GM03348 (cell line): ENCODE measurements around the gene EFHD1.

Experiments
- DNase-seq: peaks from one replicate; pipeline ENCODE4 v3.0.0; 2012; ENCODE audit warnings: low spot score

EFHD1 gene

GRCh38 chr2:232633413-232634205, at the start of gene EFHD1:
TSS of gene EFHD1 (plus strand) at chr2:232633604. CDS start at chr2:232633705, 101 bp downstream.
- peak; percentile 69 for DNase-seq

GRCh38 chr2:232584238-232584637, 49.2 kb upstream of the EFHD1 start:
- DNase-seq: no peak

GRCh38 chr2:232586943-232587505, 46.4 kb upstream of the EFHD1 start:
- no peak for DNase-seq

GRCh38 chr2:232587512-232587911, 45.9 kb upstream of the EFHD1 start:
- no peak for DNase-seq

- no peak for DNase-seq
These were observed 45.4 kb upstream of the EFHD1 start for GRCh38 chr2:232588031-232588430.

GRCh38 chr2:232588680-232589585, 44.5 kb upstream of the EFHD1 start:
- peak; percentile 92 for DNase-seq

- DNase-seq: peak; percentile 67
These were observed 40.5 kb upstream of the EFHD1 start for GRCh38 chr2:232592772-232593395.

GRCh38 chr2:232593982-232594381, 39.4 kb upstream of the EFHD1 start:
- DNase-seq: no peak

- no peak for DNase-seq
These were observed 35.9 kb upstream of the EFHD1 start for GRCh38 chr2:232597362-232598079.

GRCh38 chr2:232598293-232598692, 35.1 kb upstream of the EFHD1 start:
- DNase-seq: no peak

- DNase-seq: no peak
These were observed 33.2 kb upstream of the EFHD1 start for GRCh38 chr2:232600053-232600773.

- DNase-seq: no peak
These were observed 30.1 kb upstream of the EFHD1 start for GRCh38 chr2:232603283-232603682.

- no peak for DNase-seq
These were observed 28.9 kb upstream of the EFHD1 start for GRCh38 chr2:232604535-232604934.

- no peak for DNase-seq
These were observed 26.4 kb upstream of the EFHD1 start for GRCh38 chr2:232607011-232607410.

- no peak for DNase-seq
These were observed 23.8 kb upstream of the EFHD1 start for GRCh38 chr2:232609607-232610006.

GRCh38 chr2:232610081-232610480, 23.3 kb upstream of the EFHD1 start:
- no peak for DNase-seq

GRCh38 chr2:232611061-232611460, 22.3 kb upstream of the EFHD1 start:
- DNase-seq: no peak

- peak; percentile 67 for DNase-seq
These were observed 21.7 kb upstream of the EFHD1 start for GRCh38 chr2:232611559-232612218.

- DNase-seq: no peak
These were observed 19.8 kb upstream of the EFHD1 start for GRCh38 chr2:232613538-232614134.

- no peak for DNase-seq
These were observed 18.1 kb upstream of the EFHD1 start for GRCh38 chr2:232615339-232615738.
